ENCODE data around the gene VPS26B.
"Not testable (repeated sequence)": the region's sequence is repeated elsewhere in the genome, so short reads cannot be mapped to it uniquely, and the experiment has no call there.

VPS26B gene

DNA sequence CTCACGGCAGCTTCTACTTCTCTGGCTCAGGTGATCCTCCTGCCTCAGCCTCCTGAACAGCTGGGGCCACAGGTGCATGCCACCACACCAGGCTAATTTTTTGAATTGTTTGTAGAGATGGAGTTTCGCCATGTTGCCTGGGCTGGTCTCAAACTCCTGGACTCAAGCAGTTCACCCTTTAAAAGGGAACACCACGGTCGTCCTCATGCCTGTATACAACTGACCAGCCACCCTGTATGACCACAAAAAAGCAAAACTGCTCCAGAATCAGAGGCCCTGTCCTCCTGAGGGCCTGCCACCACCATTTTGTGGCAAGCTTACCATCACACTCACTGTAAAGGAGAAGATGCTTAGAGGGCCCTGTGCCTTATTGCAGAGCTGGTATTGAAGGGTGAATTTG is 53.9 kb downstream of the VPS26B start:
- H3K36me3 ChIP-seq (ENCODE audit: insufficient read depth, low read length) = no peaks in the 10 kb centered on the region
- DNase-seq (peak; percentile 1), ATAC-seq (ENCODE audit: insufficient read depth, low read depth) (no peak)
- H3K9me3 ChIP-seq (ENCODE audit: insufficient read depth, low read length, severe bottlenecking) = no peaks in the 10 kb centered on the region
- no peak overlapping the region for H3K4me2 ChIP-seq (ENCODE audit: insufficient read depth, low read length)
- H3K9ac ChIP-seq (ENCODE audit: low read depth, low read length) = no peak overlapping the region
- TF ChIP-seq, protein P1, sequence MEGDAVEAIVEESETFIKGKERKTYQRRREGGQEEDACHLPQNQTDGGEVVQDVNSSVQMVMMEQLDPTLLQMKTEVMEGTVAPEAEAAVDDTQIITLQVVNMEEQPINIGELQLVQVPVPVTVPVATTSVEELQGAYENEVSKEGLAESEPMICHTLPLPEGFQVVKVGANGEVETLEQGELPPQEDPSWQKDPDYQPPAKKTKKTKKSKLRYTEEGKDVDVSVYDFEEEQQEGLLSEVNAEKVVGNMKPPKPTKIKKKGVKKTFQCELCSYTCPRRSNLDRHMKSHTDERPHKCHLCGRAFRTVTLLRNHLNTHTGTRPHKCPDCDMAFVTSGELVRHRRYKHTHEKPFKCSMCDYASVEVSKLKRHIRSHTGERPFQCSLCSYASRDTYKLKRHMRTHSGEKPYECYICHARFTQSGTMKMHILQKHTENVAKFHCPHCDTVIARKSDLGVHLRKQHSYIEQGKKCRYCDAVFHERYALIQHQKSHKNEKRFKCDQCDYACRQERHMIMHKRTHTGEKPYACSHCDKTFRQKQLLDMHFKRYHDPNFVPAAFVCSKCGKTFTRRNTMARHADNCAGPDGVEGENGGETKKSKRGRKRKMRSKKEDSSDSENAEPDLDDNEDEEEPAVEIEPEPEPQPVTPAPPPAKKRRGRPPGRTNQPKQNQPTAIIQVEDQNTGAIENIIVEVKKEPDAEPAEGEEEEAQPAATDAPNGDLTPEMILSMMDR (IDR thresholded peaks at IDR 0.05; ENCODE audit: borderline replicate concordance, extremely low read depth, low read length, poor library complexity, severe bottlenecking) = no peak
- no peak for TF ChIP-seq EZH2 (IDR thresholded peaks at IDR 0.05; ENCODE audit: borderline replicate concordance, low read depth, low read length, severe bottlenecking)
- peaks cover 26% of the 10 kb centered on the region for H3K4me1 ChIP-seq (ENCODE audit: insufficient read depth, low read length)
- no peak overlapping the region for H3K4me3 ChIP-seq (ENCODE audit: low read depth in 1 of 2, low read length in 2 of 2)
- no peak overlapping the region for H3K27ac ChIP-seq (ENCODE audit: low read length)
- H4K20me1 ChIP-seq (ENCODE audit: insufficient read depth, low read length) = no peaks in the 10 kb centered on the region
- no peak overlapping the region for H2AFZ ChIP-seq (ENCODE audit: low read depth, low read length)
- no peaks in the 10 kb centered on the region for H3K27me3 ChIP-seq (ENCODE audit: insufficient read depth, low read length, poor library complexity)
- H3K79me2 ChIP-seq (ENCODE audit: insufficient read depth, low read length) = peaks cover 24% of the 10 kb centered on the region

DNA sequence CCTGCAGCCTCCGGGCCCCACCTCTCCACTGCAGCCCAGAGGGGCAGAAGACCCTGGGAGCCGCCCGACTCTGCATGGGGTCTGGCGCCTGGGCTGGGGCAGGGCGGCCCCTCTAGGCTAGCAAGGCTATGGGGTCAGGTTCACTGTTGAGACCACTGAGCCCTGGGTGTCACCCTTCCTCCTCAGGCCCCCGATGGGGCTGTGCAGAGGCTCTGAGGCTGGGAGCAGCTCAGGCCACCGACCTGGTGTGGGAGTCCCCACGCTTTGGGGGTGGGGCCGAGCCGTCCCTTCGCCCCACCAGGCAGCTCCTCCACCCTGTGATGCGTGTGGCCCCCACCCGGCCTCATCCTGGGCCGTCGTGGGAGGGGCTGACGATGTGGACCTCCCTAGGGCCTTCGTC is 57.2 kb downstream of the VPS26B start:
- not testable (repeated sequence) for H3K27me3 ChIP-seq (ENCODE audit: insufficient read depth, low read length, poor library complexity); H3K9ac ChIP-seq (ENCODE audit: low read depth, low read length); ATAC-seq (ENCODE audit: insufficient read depth, low read depth); H3K4me1 ChIP-seq (ENCODE audit: insufficient read depth, low read length); H3K4me2 ChIP-seq (ENCODE audit: insufficient read depth, low read length); H2AFZ ChIP-seq (ENCODE audit: low read depth, low read length); H4K20me1 ChIP-seq (ENCODE audit: insufficient read depth, low read length); H3K27ac ChIP-seq (ENCODE audit: low read length); H3K4me3 ChIP-seq (ENCODE audit: low read depth in 1 of 2, low read length in 2 of 2); H3K36me3 ChIP-seq (ENCODE audit: insufficient read depth, low read length); H3K79me2 ChIP-seq (ENCODE audit: insufficient read depth, low read length); H3K9me3 ChIP-seq (ENCODE audit: insufficient read depth, low read length, severe bottlenecking)
- peak; percentile 1 for DNase-seq

DNA sequence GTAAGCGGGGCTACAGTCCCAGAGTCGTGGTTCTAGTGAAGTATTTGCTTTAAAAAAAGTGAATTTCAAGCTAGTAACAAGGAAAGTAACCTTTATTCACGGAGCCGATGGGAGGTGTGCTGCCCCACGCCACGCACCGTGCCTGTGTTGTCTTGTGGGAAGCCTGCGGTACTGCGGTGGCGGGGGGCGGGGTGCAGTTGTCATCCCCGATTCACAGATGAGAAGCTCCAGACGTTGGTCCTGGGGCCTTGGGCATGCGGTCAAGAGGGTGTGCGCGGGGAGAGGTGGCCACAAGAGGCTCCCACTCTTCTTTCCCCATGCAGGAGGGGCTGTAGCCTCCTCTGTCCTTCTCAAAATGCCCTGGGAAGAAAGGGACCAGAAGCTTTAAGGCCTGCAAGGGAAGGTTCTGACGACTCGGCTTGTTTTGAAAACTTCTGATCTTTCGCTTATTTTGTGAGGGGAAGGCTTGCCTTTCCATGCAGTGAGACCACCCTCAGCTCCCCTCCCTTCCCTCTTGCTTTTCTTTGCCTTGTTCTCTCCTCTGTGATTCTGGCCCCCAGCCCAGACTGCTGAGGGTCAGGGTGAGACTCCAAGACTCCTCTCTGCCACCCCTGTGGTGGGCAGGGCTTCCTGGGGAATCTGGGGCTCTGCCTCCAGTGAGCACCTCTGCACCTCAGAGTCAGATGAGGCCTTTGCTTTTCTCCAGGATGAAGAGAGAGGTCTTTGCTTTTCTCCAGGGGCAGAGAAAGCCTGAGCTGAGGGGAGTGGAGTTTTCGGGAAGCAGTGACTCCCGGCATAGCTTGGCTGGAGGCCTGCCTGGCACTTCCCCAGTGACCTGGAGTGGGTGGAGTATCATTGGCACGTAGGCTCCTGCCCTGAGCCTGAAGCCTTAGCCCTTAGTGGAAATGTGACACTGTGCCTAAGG is 57.9 kb downstream of the VPS26B start:
- no peaks in the 10 kb centered on the region for H3K9me3 ChIP-seq (ENCODE audit: insufficient read depth, low read length, severe bottlenecking)
- H2AFZ ChIP-seq (ENCODE audit: low read depth, low read length) = no peak overlapping the region
- TF ChIP-seq EZH2 (IDR thresholded peaks at IDR 0.05; ENCODE audit: borderline replicate concordance, low read depth, low read length, severe bottlenecking) = no peak
- TF ChIP-seq, protein P1 (IDR thresholded peaks at IDR 0.05; ENCODE audit: borderline replicate concordance, extremely low read depth, low read length, poor library complexity, severe bottlenecking) = no peak
- no peak for ATAC-seq (ENCODE audit: insufficient read depth, low read depth)
- H3K36me3 ChIP-seq (ENCODE audit: insufficient read depth, low read length) = peaks cover 4% of the 10 kb centered on the region; the same call in 1 of the 2 replicates
- H3K4me2 ChIP-seq (ENCODE audit: insufficient read depth, low read length) = no peak overlapping the region
- no peak overlapping the region for H3K27ac ChIP-seq (ENCODE audit: low read length)
- H4K20me1 ChIP-seq (ENCODE audit: insufficient read depth, low read length) = no peaks in the 10 kb centered on the region
- H3K4me3 ChIP-seq (ENCODE audit: low read depth in 1 of 2, low read length in 2 of 2) = no peak overlapping the region
- no peak for DNase-seq
- H3K27me3 ChIP-seq (ENCODE audit: insufficient read depth, low read length, poor library complexity) = no peaks in the 10 kb centered on the region
- no peak overlapping the region for H3K9ac ChIP-seq (ENCODE audit: low read depth, low read length)
- no peaks in the 10 kb centered on the region for H3K79me2 ChIP-seq (ENCODE audit: insufficient read depth, low read length)
- H3K4me1 ChIP-seq (ENCODE audit: insufficient read depth, low read length) = no peaks in the 10 kb centered on the region; the same call in 1 of the 2 replicates

GRCh38 chr11:134283461-134284230 is 59.2 kb downstream of the VPS26B start:
- no peaks in the 10 kb centered on the region for H3K27me3 ChIP-seq (ENCODE audit: insufficient read depth, low read length, poor library complexity)
- TF ChIP-seq EZH2 (IDR thresholded peaks at IDR 0.05; ENCODE audit: borderline replicate concordance, low read depth, low read length, severe bottlenecking) = no peak
- TF ChIP-seq, protein P1 (IDR thresholded peaks at IDR 0.05; ENCODE audit: borderline replicate concordance, extremely low read depth, low read length, poor library complexity, severe bottlenecking) = no peak
- DNase-seq = no peak

GRCh38 chr11:134284349-134284748 is 59.9 kb downstream of the VPS26B start:
- H3K4me3 ChIP-seq (ENCODE audit: low read depth in 1 of 2, low read length in 2 of 2); H3K9ac ChIP-seq (ENCODE audit: low read depth, low read length); H3K4me2 ChIP-seq (ENCODE audit: insufficient read depth, low read length); H3K4me1 ChIP-seq (ENCODE audit: insufficient read depth, low read length); H4K20me1 ChIP-seq (ENCODE audit: insufficient read depth, low read length); H3K36me3 ChIP-seq (ENCODE audit: insufficient read depth, low read length); DNase-seq; ATAC-seq (ENCODE audit: insufficient read depth, low read depth); H3K27me3 ChIP-seq (ENCODE audit: insufficient read depth, low read length, poor library complexity); H3K27ac ChIP-seq (ENCODE audit: low read length); H3K79me2 ChIP-seq (ENCODE audit: insufficient read depth, low read length); H3K9me3 ChIP-seq (ENCODE audit: insufficient read depth, low read length, severe bottlenecking); H2AFZ ChIP-seq (ENCODE audit: low read depth, low read length): not testable (repeated sequence)

More at GRCh38 chr11:134283461-134284230, 59.2 kb downstream of the VPS26B start:
- Histone ChIP-seq H3K9me3 (ENCODE audit: insufficient read depth, low read length, severe bottlenecking) (no peaks in the 10 kb centered on the region), H3K9ac (ENCODE audit: low read depth, low read length) (no peak overlapping the region), H3K79me2 (ENCODE audit: insufficient read depth, low read length) (no peaks in the 10 kb centered on the region), H3K4me2 (ENCODE audit: insufficient read depth, low read length) (no peak overlapping the region), H3K27ac (ENCODE audit: low read length) (no peak overlapping the region), H3K4me3 (ENCODE audit: low read depth in 1 of 2, low read length in 2 of 2) (no peak overlapping the region), H2AFZ (ENCODE audit: low read depth, low read length) (no peak overlapping the region), H4K20me1 (ENCODE audit: insufficient read depth, low read length) (no peaks in the 10 kb centered on the region), H3K4me1 (ENCODE audit: insufficient read depth, low read length) (no peaks in the 10 kb centered on the region; the same call in 1 of the 2 replicates), H3K36me3 (ENCODE audit: insufficient read depth, low read length) (peaks cover 4% of the 10 kb centered on the region; the same call in 1 of the 2 replicates)
- ATAC-seq (ENCODE audit: insufficient read depth, low read depth) = no peak
